CMK (cell line): Measurements from ENCODE around the gene FLNA.
"Not testable (repeated sequence)": the region's sequence is repeated elsewhere in the genome, so short reads cannot be mapped to it uniquely, and the experiment has no call there.

ENCODE experiments used
- DNase-seq: peaks from one replicate; pipeline ENCODE4 v3.0.0-alpha.2; 2010; ENCODE audit warnings: low read depth

FLNA gene

GRCh38 chrX:154374313-154375155 lies at the start of gene FLNA:
FLNA (minus strand) TSS chrX:154374634; CDS start chrX:154371245, 3,389 bp downstream.
- DNase-seq, result no peak

GRCh38 chrX:154420402-154420756 lies 45.9 kb upstream of the FLNA start:
- DNase-seq, result no peak

GRCh38 chrX:154419688-154420401 lies 45.4 kb upstream of the FLNA start:
- no peak for DNase-seq

- DNase-seq, result no peak
Measured at GRCh38 chrX:154419189-154419588, 44.8 kb upstream of the FLNA start.

GRCh38 chrX:154417157-154417556 lies 42.7 kb upstream of the FLNA start:
- DNase-seq, result no peak

GRCh38 chrX:154413142-154413541 lies 38.7 kb upstream of the FLNA start:
- no peak for DNase-seq

GRCh38 chrX:154412468-154412867 lies 38.0 kb upstream of the FLNA start:
- no peak for DNase-seq

GRCh38 chrX:154411981-154412340 lies 37.5 kb upstream of the FLNA start:
- no peak for DNase-seq

GRCh38 chrX:154409222-154409871 lies 34.9 kb upstream of the FLNA start, which contains the start of gene DNASE1L1:
DNASE1L1 (minus strand) TSS chrX:154409254; CDS start chrX:154405568, 3,686 bp downstream.
- no peak for DNase-seq

- DNase-seq, result no peak
Measured at GRCh38 chrX:154408659-154409221, 34.3 kb upstream of the FLNA start.

- no peak for DNase-seq
Measured at GRCh38 chrX:154404625-154405192, 30.3 kb upstream of the FLNA start.

- DNase-seq, result no peak
Measured at GRCh38 chrX:154403858-154404257, 29.4 kb upstream of the FLNA start.

- DNase-seq, result no peak
Measured at GRCh38 chrX:154403192-154403591, 28.8 kb upstream of the FLNA start.

GRCh38 chrX:154402622-154403127 lies 28.2 kb upstream of the FLNA start:
- DNase-seq, result no peak

- DNase-seq, result no peak
Measured at GRCh38 chrX:154401918-154402621, 27.6 kb upstream of the FLNA start.

- DNase-seq, result no peak
Measured at GRCh38 chrX:154401045-154401799, 26.8 kb upstream of the FLNA start.

- DNase-seq, result not testable (repeated sequence)
Measured at GRCh38 chrX:154400369-154400817, 26.0 kb upstream of the FLNA start.

GRCh38 chrX:154399527-154400368 lies 25.3 kb upstream of the FLNA start:
- no peak for DNase-seq
